Nucleus accumbens (tissue), 56 donors: ENCODE data around the gene SIDT2.

Experiments
- DNase-seq, 56 donors: peaks; one replicate each; lab custom pipeline; 2025; lab: John Stamatoyannopoulos, UW

The SIDT2 gene

GRCh38 chr11:117238221-117238620, 59.7 kb downstream of the SIDT2 start:
- DNase-seq = no peak

- DNase-seq = no peak
Measured at GRCh38 chr11:117239295-117239694, 60.8 kb downstream of the SIDT2 start.
